HG03460 (cell line): ENCODE measurements around the gene SLC16A3.
"Not testable (repeated sequence)": the region's sequence is repeated elsewhere in the genome, so short reads cannot be mapped to it uniquely, and the experiment has no call there.

Experiments
- ATAC-seq: cut with Tn5 transposase; IDR thresholded peaks from one replicate; pipeline ENCODE4 v1.9.1; 2021; ENCODE audit not compliant: unreplicated experiment

The SLC16A3 gene

GRCh38 chr17:82245134-82246039, 16.5 kb downstream of the SLC16A3 start:
- no peak for ATAC-seq

GRCh38 chr17:82246040-82246364, 17.2 kb downstream of the SLC16A3 start:
- no peak for ATAC-seq

- no peak for ATAC-seq
Measured at GRCh38 chr17:82246365-82247181, 17.7 kb downstream of the SLC16A3 start.

- no peak for ATAC-seq
Measured at GRCh38 chr17:82247182-82247823, 18.5 kb downstream of the SLC16A3 start.

- ATAC-seq = no peak
Measured at GRCh38 chr17:82247856-82248671, 19.2 kb downstream of the SLC16A3 start.

GRCh38 chr17:82248815-82249674, 20.2 kb downstream of the SLC16A3 start:
- ATAC-seq = no peak

GRCh38 chr17:82249896-82250581, 21.2 kb downstream of the SLC16A3 start:
- no peak for ATAC-seq

- ATAC-seq = no peak
Measured at GRCh38 chr17:82250868-82251500, 22.1 kb downstream of the SLC16A3 start.

GRCh38 chr17:82252511-82253178, 23.8 kb downstream of the SLC16A3 start:
- ATAC-seq = no peak

GRCh38 chr17:82253179-82253544, 24.3 kb downstream of the SLC16A3 start:
- ATAC-seq = no peak

GRCh38 chr17:82254096-82254495, 25.3 kb downstream of the SLC16A3 start:
- not testable (repeated sequence) for ATAC-seq

- ATAC-seq = not testable (repeated sequence)
Measured at GRCh38 chr17:82254746-82255145, 25.9 kb downstream of the SLC16A3 start.

GRCh38 chr17:82255402-82255972, 26.6 kb downstream of the SLC16A3 start:
- no peak for ATAC-seq

GRCh38 chr17:82256242-82256885, 27.5 kb downstream of the SLC16A3 start:
- no peak for ATAC-seq

GRCh38 chr17:82257473-82257872, 28.6 kb downstream of the SLC16A3 start:
- no peak for ATAC-seq

GRCh38 chr17:82258555-82258954, 29.7 kb downstream of the SLC16A3 start:
- ATAC-seq = no peak
